MM.1S (cell line): ENCODE results near the gene SLC16A1.

Source experiments
- CTCF ChIP-seq: fragments of 300-600 bp; sonication (generic); IDR thresholded peaks from 2 replicates; pipeline ENCODE4 v1.5.1; 2016; ENCODE audit warnings: antibody characterized with exemption, low read length, mixed read lengths
- EZH2 ChIP-seq: fragments of 300-600 bp; sonication (generic); optimal IDR thresholded peaks from 2 replicates; pipeline ENCODE3; 2017; ENCODE audit warnings: low read depth, mild to moderate bottlenecking, antibody characterized with exemption, low read length, mixed read lengths
- EZH2phosphoT487 ChIP-seq: fragments of 300-600 bp; sonication (generic); IDR thresholded peaks from 2 replicates; pipeline ENCODE4 v1.6.1; 2018; ENCODE audit warnings: antibody characterized with exemption, low read length

- no peak for TF ChIP-seq CTCF
- TF ChIP-seq EZH2phosphoT487, result no peak
- TF ChIP-seq EZH2, result no peak
Observed at GRCh38 chr1:112876315-112876714, 79.7 kb downstream of the SLC16A1 start.
